Omental fat pad (tissue), 4 donors: Measurements from ENCODE around the gene GALNT4. TPM values are rescaled to one million over a fixed set of nuclear protein-coding genes. Genes with fewer than 3 reads are reported as not detected.

Experiments
- ATAC-seq: fragments of 150-250 bp; one replicate; pipeline ENCODE4 v1.9.1; 2016; ENCODE audit warnings: mild to moderate bottlenecking, moderate library complexity; ENCODE audit not compliant: low FRiP score
- DNase-seq: peaks from one replicate; pipeline ENCODE4 v3.0.0-alpha.2; 2019; ENCODE audit warnings: low spot score
- CTCF ChIP-seq, 3 donors: fragments of 450-650 bp; IDR thresholded peaks; one replicate each; pipeline ENCODE4 v1.5.1; 2016 to 2017; ENCODE audit warnings: antibody characterized with exemption in 3 of 3, mild to moderate bottlenecking in 3 of 3, moderate library complexity in 2 of 3
- total RNA-seq, 4 donors: library from RNA; depleted of rRNA; stranded (reverse); fragments of >200 nt; gene quantifications; one replicate each; pipeline ENCODE4 v1.1.0, GENCODE V29; 2016

The GALNT4 gene
- total RNA-seq = 10 to 100 TPM in 2 of 4 donors, 1 to 10 TPM in 2; 7.5 to 16.6 (median 9.8) TPM

- ATAC-seq (peak; percentile 94), DNase-seq (peak; percentile 52)
- TF ChIP-seq CTCF (IDR thresholded peaks at IDR 0.05) = peak in 1 of 3 donors; percentile 17
These were observed at the start of gene GALNT4 for GRCh38 chr12:89524541-89525304. Gene GALNT4, minus strand, starts transcription at chr12:89524796. Its CDS starts 247 bp downstream, at chr12:89524549.

GRCh38 chr12:89573051-89573810, 48.6 kb upstream of the GALNT4 start:
- DNase-seq (no peak), ATAC-seq (no peak)
- no peak for TF ChIP-seq CTCF (IDR thresholded peaks at IDR 0.05)

DNA sequence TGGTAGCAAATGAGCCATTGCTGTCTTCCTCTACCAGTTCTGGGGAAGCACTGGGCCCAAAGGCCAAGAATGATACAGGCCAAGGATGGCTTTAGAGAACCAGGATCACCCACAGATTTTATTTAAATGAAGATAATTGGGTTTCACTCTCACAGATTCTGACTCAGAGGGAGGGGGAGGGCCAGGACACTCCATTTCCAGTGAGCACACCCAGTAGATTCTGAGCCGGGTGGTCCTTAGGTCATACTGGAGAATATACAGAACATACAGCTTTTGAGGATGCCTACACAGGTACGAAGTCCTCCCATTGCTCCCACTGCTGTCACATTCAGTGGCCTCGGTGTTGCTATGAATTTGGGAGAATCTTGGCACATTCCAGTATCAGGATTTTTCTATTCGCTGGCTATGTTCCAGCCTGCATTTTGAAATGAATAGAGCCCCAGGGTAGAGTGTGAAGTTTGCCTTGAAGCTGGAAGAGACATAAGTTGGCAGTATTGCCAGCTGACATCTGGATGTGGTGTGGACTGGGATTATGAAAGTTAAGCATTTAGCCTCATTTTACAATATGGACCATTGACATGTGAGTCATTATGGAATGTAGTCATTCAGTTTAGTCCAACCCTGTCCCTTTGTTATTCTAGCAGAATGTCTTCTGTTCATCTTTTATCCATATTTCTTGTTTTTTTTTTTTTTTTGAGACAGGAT, 47.0 kb upstream of the GALNT4 start:
- no peak for TF ChIP-seq CTCF (IDR thresholded peaks at IDR 0.05)
- DNase-seq = no peak
- no peak for ATAC-seq

DNA sequence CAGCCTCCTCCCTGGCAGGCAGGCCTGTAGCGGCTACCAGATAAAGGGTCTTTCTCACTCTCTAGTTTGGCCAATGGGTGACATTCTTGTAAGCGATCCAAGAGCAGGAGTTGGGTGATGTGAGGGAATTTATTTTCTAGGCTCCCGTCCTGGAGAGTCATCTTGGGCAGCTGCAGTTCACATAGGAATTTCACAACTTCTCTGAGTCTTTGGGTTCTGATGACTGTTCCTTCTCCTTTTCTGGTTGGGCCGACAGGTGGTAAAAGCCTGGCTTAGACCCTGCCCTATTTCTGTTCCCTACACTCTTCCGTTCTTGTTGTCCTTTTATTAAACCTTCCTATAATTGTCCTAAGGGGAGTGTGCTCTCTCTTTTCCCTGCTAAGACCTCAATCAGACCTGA, 43.9 kb upstream of the GALNT4 start:
- ATAC-seq = peak; percentile 54
- no peak for DNase-seq
- TF ChIP-seq CTCF (IDR thresholded peaks at IDR 0.05) = no peak

DNA sequence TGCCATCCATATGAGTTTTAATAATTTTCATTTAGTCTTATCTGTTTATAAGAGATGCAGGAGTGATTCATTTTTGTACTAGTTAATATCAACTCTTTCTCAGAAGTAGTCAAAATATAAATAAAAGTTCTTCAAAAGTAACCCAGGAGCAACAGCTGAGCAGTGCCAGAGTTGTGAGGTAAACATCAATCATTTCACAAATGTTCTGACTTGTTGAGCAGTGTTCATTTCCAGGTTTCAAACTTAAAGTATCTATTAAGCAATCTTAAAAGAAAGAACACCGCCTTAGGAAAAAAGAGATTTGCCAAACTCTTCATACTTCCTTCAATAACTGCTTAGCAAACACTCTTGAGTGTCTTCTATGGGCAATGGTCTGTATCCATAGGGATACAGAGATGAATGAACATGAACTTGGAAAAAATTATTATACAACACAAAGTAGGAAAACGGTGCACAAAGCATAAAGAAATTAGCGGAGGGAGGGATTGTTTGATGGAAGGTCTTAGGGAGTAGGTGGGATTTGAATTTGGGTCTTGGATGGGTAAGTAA, 43.2 kb upstream of the GALNT4 start:
- TF ChIP-seq CTCF (IDR thresholded peaks at IDR 0.05) = no peak
- DNase-seq (no peak), ATAC-seq (peak; percentile 39)

GRCh38 chr12:89566615-89567014, 42.0 kb upstream of the GALNT4 start:
- DNase-seq = no peak
- no peak for TF ChIP-seq CTCF (IDR thresholded peaks at IDR 0.05)
- ATAC-seq = no peak
